HG02852 (cell line): Measurements from ENCODE around the gene TIAM2.

Source experiments
- ATAC-seq: cut with Tn5 transposase; IDR thresholded peaks from one replicate; pipeline ENCODE4 v1.9.1; 2021; ENCODE audit warnings: mild to moderate bottlenecking, moderate library complexity; ENCODE audit not compliant: unreplicated experiment

Gene TIAM2

DNA sequence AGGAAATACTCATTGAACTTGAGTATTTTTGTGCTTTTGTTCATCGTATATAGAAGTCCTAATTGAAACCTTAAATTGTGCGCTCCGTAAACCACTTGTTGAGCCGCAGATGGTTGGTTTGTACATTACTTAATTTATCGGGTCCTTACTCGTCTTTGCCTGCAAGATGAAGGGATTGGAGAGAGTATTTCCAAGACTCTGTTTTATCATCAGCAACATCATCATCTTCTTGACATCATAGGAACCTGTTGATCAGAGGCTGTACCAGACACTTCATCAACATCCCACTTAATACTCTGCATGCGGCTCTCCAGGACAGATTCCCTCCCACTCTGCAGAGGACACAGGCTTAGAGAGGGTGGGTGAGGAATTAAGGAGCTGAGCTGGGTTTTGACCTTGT is 28.6 kb downstream of the TIAM2 start:
- no peak for ATAC-seq

DNA sequence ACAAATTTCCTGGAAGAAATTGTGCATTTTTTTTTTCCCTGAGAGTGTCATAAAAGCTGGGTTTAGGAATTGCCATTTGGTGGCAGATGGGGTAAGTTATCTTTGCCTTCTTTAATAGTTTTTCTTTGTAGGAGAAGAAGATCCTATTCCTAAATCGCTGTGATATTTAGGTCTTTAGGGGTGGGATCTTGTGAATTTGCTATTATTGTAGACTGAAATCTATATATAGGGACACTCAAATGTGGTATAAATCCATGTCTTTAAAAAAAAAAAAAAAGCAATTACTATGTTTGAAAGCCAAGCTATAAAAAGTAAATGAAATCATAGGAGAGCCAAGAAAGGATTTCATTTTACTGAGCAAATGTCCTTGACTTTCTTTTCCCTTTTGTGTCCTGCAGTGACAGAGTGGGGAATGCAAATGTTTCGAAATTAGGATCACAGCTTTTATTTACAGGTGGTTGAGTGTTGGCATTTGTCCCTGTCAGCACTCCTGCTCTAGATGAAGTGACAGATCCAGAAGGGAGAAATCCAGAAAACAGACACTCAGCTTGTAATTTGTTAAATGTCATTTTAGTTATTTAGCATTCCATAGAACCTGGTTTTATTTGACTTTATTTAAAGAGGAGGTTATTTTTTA is 29.4 kb downstream of the TIAM2 start:
- no peak for ATAC-seq

GRCh38 chr6:155026022-155026705 is 31.0 kb downstream of the TIAM2 start:
- ATAC-seq: no peak

- no peak for ATAC-seq
These were observed 31.6 kb downstream of the TIAM2 start for GRCh38 chr6:155026706-155027045.

GRCh38 chr6:155030148-155030720 is 35.1 kb downstream of the TIAM2 start:
- no peak for ATAC-seq

GRCh38 chr6:155031091-155031490 is 36.0 kb downstream of the TIAM2 start:
- no peak for ATAC-seq

DNA sequence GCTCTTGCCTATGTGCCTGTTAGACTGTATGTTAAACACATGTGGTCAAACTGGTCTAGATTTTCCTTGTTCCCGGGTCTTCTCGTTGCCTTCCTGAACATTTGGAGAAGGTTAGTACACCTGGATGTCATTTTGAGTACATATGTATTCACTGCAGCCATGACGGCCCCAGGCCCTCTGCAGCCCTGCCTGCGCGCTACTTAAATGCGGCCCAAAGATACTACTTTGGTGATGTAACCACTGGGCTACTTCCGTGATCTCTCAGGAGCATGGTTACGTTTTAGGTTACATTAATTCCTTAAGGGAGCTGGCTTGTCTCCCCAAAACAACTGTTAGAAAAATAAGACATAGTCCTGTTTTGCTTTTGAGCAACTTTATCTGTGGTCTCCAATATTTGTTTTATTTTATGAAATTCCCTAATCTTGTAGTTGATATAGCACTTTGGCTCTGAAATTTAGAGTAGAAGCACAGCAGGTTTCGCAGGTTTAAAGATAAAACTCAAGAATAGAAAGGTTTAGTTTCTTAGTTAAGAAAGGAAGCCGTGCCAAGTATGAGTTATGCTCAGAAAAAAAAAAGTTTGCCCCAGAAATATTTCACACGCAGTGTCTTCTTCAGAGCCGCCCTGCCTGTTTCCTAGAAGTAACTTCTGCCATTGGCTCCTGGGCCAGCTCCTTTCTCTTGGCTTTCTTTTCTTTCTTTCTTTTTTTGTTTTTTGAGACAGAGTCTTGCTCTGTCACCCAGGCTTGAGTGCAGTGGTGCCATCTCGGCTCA is 38.1 kb downstream of the TIAM2 start:
- ATAC-seq: no peak

- no peak for ATAC-seq
These were observed 41.8 kb downstream of the TIAM2 start for GRCh38 chr6:155036907-155037306.

DNA sequence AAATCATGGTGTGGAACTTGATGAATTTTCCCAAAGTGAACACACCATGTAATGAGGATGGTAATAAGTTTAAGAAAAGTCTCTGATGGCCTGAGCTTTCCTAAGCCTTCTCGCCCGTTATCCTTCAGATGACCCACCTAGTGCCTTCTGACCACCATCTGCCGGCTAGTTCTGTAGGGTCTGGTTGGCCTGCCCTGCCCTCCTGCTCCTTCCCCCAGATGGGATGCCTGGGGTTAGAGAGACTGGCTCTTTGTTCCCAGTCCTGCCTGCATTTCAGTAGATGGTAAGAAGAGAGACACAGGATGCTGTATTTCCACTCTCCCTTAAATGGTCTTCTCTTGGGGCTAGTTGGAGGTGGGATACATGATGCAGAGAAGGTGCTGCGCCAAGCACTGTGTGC is 43.0 kb downstream of the TIAM2 start:
- no peak for ATAC-seq

- no peak for ATAC-seq
These were observed 43.4 kb downstream of the TIAM2 start for GRCh38 chr6:155038527-155038926.

- ATAC-seq: no peak
These were observed 44.5 kb downstream of the TIAM2 start for GRCh38 chr6:155039618-155040017.

- ATAC-seq: no peak
These were observed 45.0 kb downstream of the TIAM2 start for GRCh38 chr6:155040154-155040553.

DNA sequence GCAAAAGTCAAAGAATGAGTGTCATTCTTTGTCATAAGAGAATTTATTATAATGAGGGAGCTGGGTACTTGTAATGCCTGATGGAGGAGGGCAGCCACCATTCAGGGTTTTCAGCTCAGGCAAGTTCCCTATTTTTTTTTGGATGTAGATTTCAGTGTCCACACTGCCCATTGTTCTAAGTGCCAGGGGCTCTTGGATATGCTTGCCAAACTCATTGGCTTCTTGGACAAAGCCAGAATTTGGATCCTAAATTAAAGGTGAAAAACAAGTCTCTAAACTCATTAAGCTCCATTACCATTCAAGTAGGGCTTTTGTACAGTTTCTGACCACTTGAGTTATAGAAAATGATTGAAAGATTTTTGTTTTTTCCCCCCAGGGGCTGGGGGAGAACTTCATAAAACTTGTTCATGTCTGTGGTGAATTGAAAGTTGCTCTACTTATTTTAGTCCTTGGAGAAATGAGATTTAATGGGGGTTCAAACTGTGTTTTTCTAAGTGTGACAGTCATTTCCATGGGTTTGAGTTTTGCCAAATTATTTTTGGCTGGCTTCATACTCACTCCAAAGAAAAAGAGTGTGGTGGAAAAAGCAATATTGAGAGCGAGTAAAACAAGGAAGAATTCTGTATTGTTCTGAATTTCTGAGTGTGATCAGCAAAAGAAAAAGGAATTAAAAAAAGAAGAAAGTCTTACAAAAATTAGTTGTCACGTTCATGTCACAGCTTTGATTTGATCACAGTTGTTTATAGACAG is 46.0 kb downstream of the TIAM2 start:
- ATAC-seq: no peak

DNA sequence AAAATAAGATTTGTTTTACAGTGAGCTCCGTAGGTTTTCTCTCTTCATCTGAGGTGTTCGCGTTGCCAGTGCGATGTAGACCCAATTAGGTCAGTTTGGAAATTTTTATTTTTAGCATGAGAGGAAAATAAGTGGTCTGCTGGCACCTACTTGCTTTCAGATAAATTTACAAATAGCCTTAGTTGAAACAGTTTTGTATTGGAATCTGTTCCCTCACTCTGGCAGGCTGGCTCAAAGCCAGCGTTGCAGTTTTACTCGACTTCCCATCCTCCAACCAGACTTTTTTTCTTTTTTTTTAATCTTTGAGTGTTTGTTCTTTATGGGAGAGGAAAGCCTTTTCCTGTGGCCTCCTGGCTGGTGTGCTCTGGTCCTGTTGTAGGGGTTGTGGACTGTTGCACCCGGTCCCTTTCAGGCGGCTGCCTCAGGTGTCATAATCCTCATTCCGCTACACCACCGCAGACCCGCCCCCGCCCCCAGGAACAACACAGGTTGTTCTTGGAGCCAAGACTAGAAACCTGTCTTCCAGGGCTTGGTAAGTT is 46.7 kb downstream of the TIAM2 start:
- no peak for ATAC-seq

GRCh38 chr6:155042983-155043382 is 47.9 kb downstream of the TIAM2 start:
- ATAC-seq: no peak

- no peak for ATAC-seq
These were observed 50.7 kb downstream of the TIAM2 start for GRCh38 chr6:155045561-155046404.

DNA sequence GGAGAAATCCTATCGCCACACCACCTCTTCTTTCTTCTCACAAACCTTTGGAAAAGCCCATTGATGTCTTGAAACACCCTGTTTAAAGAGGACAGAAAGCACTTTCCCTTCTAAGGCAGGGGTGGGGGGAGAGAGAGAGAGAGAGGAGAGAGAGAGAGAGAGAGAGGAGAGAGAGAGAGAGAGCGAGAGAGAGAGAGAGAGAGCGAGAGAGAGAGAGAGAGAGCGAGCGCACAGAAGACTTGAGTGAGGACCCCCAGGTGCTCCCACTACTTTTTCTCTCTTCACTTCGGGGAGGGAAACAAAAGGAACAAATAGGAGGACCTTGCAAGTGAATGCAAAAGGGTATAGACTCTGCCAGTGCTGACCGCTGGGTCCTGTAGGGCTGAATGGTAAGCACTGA is 52.4 kb downstream of the TIAM2 start:
- no peak for ATAC-seq

DNA sequence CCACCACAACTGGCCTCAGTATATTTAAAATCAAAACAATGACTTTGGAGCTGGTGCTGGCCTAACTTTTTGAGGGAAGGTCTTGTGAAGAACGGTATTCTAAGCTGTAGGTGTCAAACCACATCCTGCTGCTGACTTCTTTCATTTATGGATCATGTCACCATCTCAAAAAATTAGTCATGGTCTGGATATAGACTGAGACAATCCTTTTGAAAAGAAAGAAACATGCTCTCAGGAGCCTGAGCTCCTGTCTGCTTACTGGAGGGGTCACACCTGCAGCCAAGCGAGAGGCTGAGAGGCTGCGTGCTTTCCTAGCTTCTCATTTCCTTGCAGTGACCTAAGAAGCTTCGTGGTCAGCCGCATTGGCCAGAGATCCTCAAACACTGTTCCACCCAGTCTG is 55.2 kb downstream of the TIAM2 start:
- ATAC-seq: peak; percentile 94

DNA sequence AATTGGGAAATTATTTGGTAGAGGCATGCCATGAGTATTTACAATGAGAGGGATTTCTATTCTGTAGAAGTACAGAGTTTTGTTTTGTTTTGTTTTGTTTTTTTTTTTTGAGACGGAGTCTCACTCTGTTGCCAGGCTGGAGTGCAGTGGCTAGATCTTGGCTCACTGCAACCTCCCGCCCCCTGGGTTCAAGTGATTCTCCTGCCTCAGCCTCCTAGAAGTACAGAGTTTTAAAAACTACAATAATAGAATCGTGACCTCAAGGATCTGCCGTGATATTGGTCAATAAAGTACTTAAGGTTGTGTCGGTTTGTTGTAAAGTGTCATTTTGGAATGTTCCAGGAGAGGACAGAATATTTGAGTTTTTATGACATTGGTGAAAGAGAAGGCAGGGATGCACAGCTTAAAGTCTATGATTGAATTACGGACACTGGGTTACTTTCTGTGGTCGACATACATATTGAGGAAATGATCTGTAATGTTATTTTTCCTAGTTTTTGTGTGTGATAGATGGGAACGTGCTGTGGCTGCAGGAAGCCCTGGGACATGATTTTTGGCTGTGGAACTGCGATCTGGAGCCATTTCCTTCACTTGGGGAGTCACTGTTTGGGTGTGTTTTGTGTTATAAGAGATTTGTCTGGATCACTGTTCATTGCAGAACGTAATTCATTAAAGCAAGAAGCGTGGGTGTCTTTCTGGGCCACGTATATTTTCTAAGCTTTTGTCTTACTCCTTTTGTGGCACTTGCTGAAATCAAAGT is 59.6 kb downstream of the TIAM2 start:
- no peak for ATAC-seq
